SK-N-SH treated with all-trans-retinoic acid at 6 μM for 48 hours (cell line): ENCODE measurements around the gene TBCK.

Source experiments
- CSDC2 ChIP-seq: fragments of 250-450 bp; sonication (Bioruptor Pico); IDR thresholded peaks from 2 replicates; pipeline ENCODE4 v1.5.0; 2020; ENCODE audit warnings: mild to moderate bottlenecking, moderate library complexity
- GLIS3 ChIP-seq: fragments of 250-450 bp; sonication (Bioruptor Pico); IDR thresholded peaks from 2 replicates; pipeline ENCODE4 v1.5.0; 2020; ENCODE audit warnings: mild to moderate bottlenecking, moderate library complexity
- OSR1 ChIP-seq: fragments of 250-450 bp; sonication (Bioruptor Pico); IDR thresholded peaks from 2 replicates; pipeline ENCODE4 v1.8.0; 2022; ENCODE audit warnings: moderate library complexity, mild to moderate bottlenecking, inconsistent platforms
- RARB ChIP-seq: fragments of 250-450 bp; sonication (Bioruptor Pico); IDR thresholded peaks from 2 replicates; pipeline ENCODE4 v1.8.0; 2021; ENCODE audit warnings: mild to moderate bottlenecking, moderate library complexity
- ZNF70 ChIP-seq: fragments of 450-650 bp; formaldehyde crosslinking; IDR thresholded peaks from 2 replicates; pipeline ENCODE4 v1.5.0; 2020; ENCODE audit warnings: mild to moderate bottlenecking, moderate library complexity
- TF ChIP-seq, protein P1 (sequence below): fragments of 250-450 bp; sonication (Bioruptor Pico); IDR thresholded peaks from 2 replicates; pipeline ENCODE4 v1.5.0; 2020; ENCODE audit warnings: mild to moderate bottlenecking, moderate library complexity
- TF ChIP-seq, protein P2 (sequence below): fragments of 250-450 bp; sonication (Bioruptor Pico); IDR thresholded peaks from 2 replicates; pipeline ENCODE4 v1.8.0; 2020; ENCODE audit warnings: mild to moderate bottlenecking, moderate library complexity, borderline replicate concordance

DNA sequence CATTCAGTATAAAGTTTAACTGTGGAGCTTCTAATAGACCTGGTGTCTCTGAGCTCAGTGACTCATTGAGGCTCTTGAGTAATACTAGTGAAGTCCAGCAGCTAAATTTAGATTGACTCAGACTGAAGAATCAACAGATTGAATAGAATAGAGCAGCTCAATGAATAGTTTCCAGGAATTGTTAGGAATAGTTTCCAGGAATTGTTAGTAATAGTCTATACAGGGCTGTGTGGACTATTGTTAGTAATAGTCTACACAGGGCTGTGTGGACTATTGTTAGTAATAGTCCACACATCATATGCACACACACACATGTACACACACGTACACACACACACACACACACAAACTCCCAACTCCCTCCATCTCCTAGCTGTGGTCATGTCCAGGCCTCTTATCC lies 49.6 kb upstream of the TBCK start:
- TF ChIP-seq RARB = no peak
- TF ChIP-seq, protein P1, sequence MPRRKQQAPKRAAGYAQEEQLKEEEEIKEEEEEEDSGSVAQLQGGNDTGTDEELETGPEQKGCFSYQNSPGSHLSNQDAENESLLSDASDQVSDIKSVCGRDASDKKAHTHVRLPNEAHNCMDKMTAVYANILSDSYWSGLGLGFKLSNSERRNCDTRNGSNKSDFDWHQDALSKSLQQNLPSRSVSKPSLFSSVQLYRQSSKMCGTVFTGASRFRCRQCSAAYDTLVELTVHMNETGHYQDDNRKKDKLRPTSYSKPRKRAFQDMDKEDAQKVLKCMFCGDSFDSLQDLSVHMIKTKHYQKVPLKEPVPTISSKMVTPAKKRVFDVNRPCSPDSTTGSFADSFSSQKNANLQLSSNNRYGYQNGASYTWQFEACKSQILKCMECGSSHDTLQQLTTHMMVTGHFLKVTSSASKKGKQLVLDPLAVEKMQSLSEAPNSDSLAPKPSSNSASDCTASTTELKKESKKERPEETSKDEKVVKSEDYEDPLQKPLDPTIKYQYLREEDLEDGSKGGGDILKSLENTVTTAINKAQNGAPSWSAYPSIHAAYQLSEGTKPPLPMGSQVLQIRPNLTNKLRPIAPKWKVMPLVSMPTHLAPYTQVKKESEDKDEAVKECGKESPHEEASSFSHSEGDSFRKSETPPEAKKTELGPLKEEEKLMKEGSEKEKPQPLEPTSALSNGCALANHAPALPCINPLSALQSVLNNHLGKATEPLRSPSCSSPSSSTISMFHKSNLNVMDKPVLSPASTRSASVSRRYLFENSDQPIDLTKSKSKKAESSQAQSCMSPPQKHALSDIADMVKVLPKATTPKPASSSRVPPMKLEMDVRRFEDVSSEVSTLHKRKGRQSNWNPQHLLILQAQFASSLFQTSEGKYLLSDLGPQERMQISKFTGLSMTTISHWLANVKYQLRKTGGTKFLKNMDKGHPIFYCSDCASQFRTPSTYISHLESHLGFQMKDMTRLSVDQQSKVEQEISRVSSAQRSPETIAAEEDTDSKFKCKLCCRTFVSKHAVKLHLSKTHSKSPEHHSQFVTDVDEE (CRISPR knock-in tag) = no peak
- TF ChIP-seq, protein P2, sequence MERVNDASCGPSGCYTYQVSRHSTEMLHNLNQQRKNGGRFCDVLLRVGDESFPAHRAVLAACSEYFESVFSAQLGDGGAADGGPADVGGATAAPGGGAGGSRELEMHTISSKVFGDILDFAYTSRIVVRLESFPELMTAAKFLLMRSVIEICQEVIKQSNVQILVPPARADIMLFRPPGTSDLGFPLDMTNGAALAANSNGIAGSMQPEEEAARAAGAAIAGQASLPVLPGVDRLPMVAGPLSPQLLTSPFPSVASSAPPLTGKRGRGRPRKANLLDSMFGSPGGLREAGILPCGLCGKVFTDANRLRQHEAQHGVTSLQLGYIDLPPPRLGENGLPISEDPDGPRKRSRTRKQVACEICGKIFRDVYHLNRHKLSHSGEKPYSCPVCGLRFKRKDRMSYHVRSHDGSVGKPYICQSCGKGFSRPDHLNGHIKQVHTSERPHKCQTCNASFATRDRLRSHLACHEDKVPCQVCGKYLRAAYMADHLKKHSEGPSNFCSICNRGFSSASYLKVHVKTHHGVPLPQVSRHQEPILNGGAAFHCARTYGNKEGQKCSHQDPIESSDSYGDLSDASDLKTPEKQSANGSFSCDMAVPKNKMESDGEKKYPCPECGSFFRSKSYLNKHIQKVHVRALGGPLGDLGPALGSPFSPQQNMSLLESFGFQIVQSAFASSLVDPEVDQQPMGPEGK (CRISPR knock-in tag) = no peak
- TF ChIP-seq OSR1 = no peak
- no peak for TF ChIP-seq ZNF70 (CRISPR knock-in tag)
- TF ChIP-seq CSDC2 = no peak
- TF ChIP-seq GLIS3 (CRISPR knock-in tag) = no peak
